Endothelial cell of umbilical vein (primary cell): Measurements from ENCODE around the gene ZNF101. TPM values are rescaled to one million over a fixed set of nuclear protein-coding genes. Genes with fewer than 3 reads are reported as not detected.

ENCODE experiments used
- BruUV-seq: library from RNA; stranded (reverse); fragments of 400-500 nt; replicated peaks from 2 replicates; lab custom pipeline; 2021; lab: Mats Ljungman, UMichigan
- CTCF ChIA-PET: fragments of 300-600, 350-600 bp; sonication (Branson Sonifier 250); formaldehyde crosslinking; loops from one replicate; lab custom pipeline; 2021; ENCODE audit warnings: antibody characterized with exemption, inconsistent platforms; lab: Charles Lee
- POLR2A ChIA-PET: fragments of 300-600, 350-600 bp; sonication (Branson Sonifier 250); formaldehyde crosslinking; loops from one replicate; lab custom pipeline; 2021; ENCODE audit warnings: antibody characterized with exemption, inconsistent platforms; lab: Charles Lee
- DNase-seq: peaks from one replicate; pipeline ENCODE4 v3.0.0-alpha.2; 2011; ENCODE audit warnings: low read depth, low spot score
- FAIRE-seq: peaks from 2 replicates; lab custom pipeline; 2011; peaks lifted over from hg19 to GRCh38; lab: Jason Lieb, UNC
- H2AFZ ChIP-seq: 2 replicates; pipeline ENCODE4 v1.6.0; 2012; ENCODE audit warnings: low read depth, low read length, control low read depth, inconsistent platforms
- H3K27ac ChIP-seq: 2 replicates; pipeline ENCODE4 v1.5.1; 2011; ENCODE audit warnings: low read depth, mild to moderate bottlenecking, control low read depth, low read length, moderate library complexity; ENCODE audit not compliant: insufficient read depth
- H3K27me3 ChIP-seq, 2 experiments: 2 replicates each; pipeline versions ENCODE4 v1.6.0 to v1.6.1; 2011; ENCODE audit warnings: low read length in 2 of 2, mixed read lengths in 1 of 2; ENCODE audit not compliant: control insufficient read depth in 2 of 2, insufficient read depth in 2 of 2
- H3K36me3 ChIP-seq, 2 experiments: 2 replicates in 1 of 2; 3 replicates in 1 of 2; pipeline ENCODE4 v1.5.1; 2011; ENCODE audit warnings: low read length in 2 of 2, mild to moderate bottlenecking in 1 of 2, moderate library complexity in 1 of 2; ENCODE audit not compliant: control insufficient read depth in 2 of 2, insufficient read depth in 2 of 2; ENCODE audit errors: extremely low read depth in 1 of 2
- H3K4me1 ChIP-seq: 3 replicates; pipeline ENCODE4 v1.5.1; 2011; ENCODE audit warnings: mild to moderate bottlenecking, low read length; ENCODE audit not compliant: control insufficient read depth, insufficient read depth; ENCODE audit errors: extremely low read depth
- H3K4me2 ChIP-seq: 2 replicates; pipeline ENCODE4 v1.6.1; 2011; ENCODE audit warnings: low read length, control low read depth, mixed read lengths; ENCODE audit not compliant: insufficient read depth
- H3K4me3 ChIP-seq, 3 experiments: fragments of 200-600 bp in 1 of 3; sonication (generic), shearing (Covaris generic) in 1 of 3; replicated peaks in 1 of 3; 2 replicates each; pipeline ENCODE4 v1.5.1; 2011 to 2016; ENCODE audit warnings: control low read depth in 3 of 3, low read length in 3 of 3, mild to moderate bottlenecking in 2 of 3, inconsistent platforms in 1 of 3, low read depth in 1 of 3, moderate library complexity in 1 of 3; ENCODE audit not compliant: insufficient read depth in 1 of 3
- H3K79me2 ChIP-seq: 2 replicates; pipeline ENCODE4 v1.6.0; 2012; ENCODE audit warnings: low read length, inconsistent platforms; ENCODE audit not compliant: control insufficient read depth, insufficient read depth
- H3K9ac ChIP-seq: replicated peaks from 2 replicates; pipeline ENCODE3; 2011; ENCODE audit warnings: low read length, control low read depth; ENCODE audit not compliant: insufficient read depth; ENCODE audit errors: extremely low read depth
- H3K9me1 ChIP-seq: replicated peaks from 3 replicates; pipeline ENCODE4 v1.6.0; 2011; ENCODE audit warnings: mild to moderate bottlenecking, low read length; ENCODE audit not compliant: control insufficient read depth, insufficient read depth; ENCODE audit errors: extremely low read depth
- H3K9me3 ChIP-seq: replicated peaks from 2 replicates; pipeline ENCODE4 v1.5.1; 2012; ENCODE audit warnings: low read length, inconsistent platforms; ENCODE audit not compliant: control insufficient read depth, insufficient read depth
- H4K20me1 ChIP-seq: replicated peaks from 2 replicates; pipeline ENCODE3; 2011; ENCODE audit warnings: mild to moderate bottlenecking, low read length; ENCODE audit not compliant: control insufficient read depth, insufficient read depth; ENCODE audit errors: extremely low read depth
- EZH2 ChIP-seq: IDR thresholded peaks from 2 replicates; pipeline ENCODE4 v1.6.1; 2012; ENCODE audit warnings: borderline replicate concordance, low read depth, mild to moderate bottlenecking, moderate library complexity, low read length, inconsistent platforms; ENCODE audit not compliant: severe bottlenecking
- FOS ChIP-seq: IDR thresholded peaks from 2 replicates; pipeline ENCODE4 v1.6.1; 2011; ENCODE audit warnings: mild to moderate bottlenecking, low read length, moderate library complexity, borderline replicate concordance; ENCODE audit not compliant: insufficient read depth
- GATA2 ChIP-seq: IDR thresholded peaks from 2 replicates; pipeline ENCODE4 v1.7.0; 2011; ENCODE audit warnings: low read depth, mild to moderate bottlenecking, moderate library complexity, mixed read lengths, low read length; ENCODE audit not compliant: insufficient read length, insufficient read depth
- JUN ChIP-seq: IDR thresholded peaks from 2 replicates; pipeline ENCODE4 v1.6.1; 2011; ENCODE audit warnings: borderline replicate concordance, low read depth; ENCODE audit not compliant: insufficient read length, insufficient read depth
- MAX ChIP-seq: IDR thresholded peaks from 2 replicates; pipeline ENCODE4 v1.6.1; 2011; ENCODE audit not compliant: insufficient read depth, insufficient read length
- MYC ChIP-seq: IDR thresholded peaks from one replicate; pipeline ENCODE4 v1.6.1; 2011; ENCODE audit warnings: mild to moderate bottlenecking, low read depth, low read length
- POLR2A ChIP-seq: IDR thresholded peaks from 2 replicates; pipeline ENCODE4 v1.6.1; 2012; ENCODE audit warnings: low read depth, mild to moderate bottlenecking, control low read depth, low read length
- POLR2AphosphoS5 ChIP-seq: IDR thresholded peaks from 2 replicates; pipeline ENCODE4 v1.6.1; 2012; ENCODE audit warnings: low read depth, mild to moderate bottlenecking, control low read depth, low read length, moderate library complexity; ENCODE audit not compliant: insufficient read depth
- dilution Hi-C: fragments of 300-500 bp; cut with MboI; formaldehyde crosslinking; loops from one replicate; pipeline ENCODE4 v1.15.0; 2019; ENCODE audit warnings: low sequenced_read_pairs; ENCODE audit not compliant: extremely low pct_ligation_motif_present
- intact Hi-C: fragments of 100-400 bp; cut with micrococcal nuclease; formaldehyde crosslinking; loops from one replicate; pipeline ENCODE4 v1.10.0; 2022
- polyA plus RNA-seq, 4 experiments: library from polyadenylated mRNA; depleted of rRNA in 3 of 4; stranded (reverse) in 3 of 4; unstranded in 1 of 4; fragments of >200 nt; gene quantifications; 2 replicates each; pipeline versions ENCODE4 v1.2.1 to v1.2.3, GENCODE V29; 2011 to 2012; ENCODE audit warnings: missing spikeins in 1 of 4
- total RNA-seq: library from RNA; stranded (reverse); gene quantifications from 2 replicates; pipeline ENCODE4 v1.2.3, GENCODE V29; 2021
- TF ChIP-seq, protein P1 (sequence below), 2 donors: IDR thresholded peaks; 1 replicate in 1 of 2; 2 replicates in 1 of 2; pipeline ENCODE4 v1.5.1; 2011; ENCODE audit warnings: low read length in 2 of 2, mild to moderate bottlenecking in 2 of 2, moderate library complexity in 2 of 2, control low read depth in 1 of 2, inconsistent platforms in 1 of 2, low read depth in 1 of 2; ENCODE audit not compliant: insufficient read depth in 1 of 2; ENCODE audit errors: extremely low read depth in 1 of 2

Gene ZNF101
- total and polyA plus RNA-seq, 2 donors (not counting 3 experiments of a cell fraction or from before 2014, with no cell fraction given): 2.8 to 12.8 TPM

DNA sequence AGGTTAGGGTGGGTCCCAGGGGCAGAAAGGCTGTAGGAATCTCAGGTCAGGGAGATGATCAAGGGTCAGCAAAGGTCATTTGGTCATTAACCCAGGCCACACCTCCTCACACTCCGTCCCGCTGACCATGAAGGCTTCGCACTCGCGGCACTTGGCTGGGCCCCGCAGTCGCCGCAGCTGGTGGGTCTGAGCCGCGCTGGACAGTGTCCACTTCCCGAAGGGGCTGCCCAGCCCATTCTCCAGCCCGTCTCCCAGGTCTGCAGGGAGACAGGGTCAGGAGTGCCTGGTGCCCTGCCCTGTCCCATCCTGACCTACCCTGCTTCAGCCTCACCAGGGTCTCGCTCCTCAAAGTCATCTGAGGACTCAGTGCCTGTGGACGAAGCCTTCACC is 33.3 kb upstream of the ZNF101 start:
- intact Hi-C loops: no loop called here
- DNase-seq (no peak), FAIRE-seq (no peak)
- Histone ChIP-seq H3K36me3 (peaks cover 3 to 20% of the 10 kb centered on the region in 2 experiments), H3K9me3 (no peaks in the 10 kb centered on the region), H3K4me3 (no peak overlapping the region), H3K9me1 (no peaks in the 10 kb centered on the region), H3K4me1 (no peaks in the 10 kb centered on the region), H3K4me2 (no peak overlapping the region), H2AFZ (no peak overlapping the region), H3K79me2 (no peaks in the 10 kb centered on the region), H3K27me3 (no peaks in the 10 kb centered on the region), H3K9ac (no peak overlapping the region), H4K20me1 (no peaks in the 10 kb centered on the region), H3K27ac (no peak overlapping the region)
- no TSS peak for BruUV-seq
- TF ChIP-seq JUN: no peak
- no peak for TF ChIP-seq POLR2AphosphoS5
- TF ChIP-seq MYC: no peak
- TF ChIP-seq GATA2: no peak
- TF ChIP-seq MAX: no peak
- POLR2A ChIA-PET: no interaction called here
- dilution Hi-C loops: no loop called here
- CTCF ChIA-PET: interaction anchor here (1.4 kb wide), 1 partner anchor 15 kb away, joined by 4 read pairs; no protein-coding TSS in a partner anchor

- dilution Hi-C loops: no loop called here
- Histone ChIP-seq H2AFZ (no peak overlapping the region), H4K20me1 (no peaks in the 10 kb centered on the region), H3K27ac (no peak overlapping the region), H3K4me1 (no peaks in the 10 kb centered on the region), H3K4me2 (no peak overlapping the region), H3K27me3 (no peaks in the 10 kb centered on the region), H3K9ac (no peak overlapping the region), H3K9me1 (no peaks in the 10 kb centered on the region), H3K4me3 (no peak overlapping the region), H3K9me3 (no peaks in the 10 kb centered on the region), H3K79me2 (no peaks in the 10 kb centered on the region), H3K36me3 (peaks cover 3 to 21% of the 10 kb centered on the region in 2 experiments)
- intact Hi-C loops: no loop called here
- no peak for FAIRE-seq
- ChIA-PET CTCF (no interaction called here), POLR2A (no interaction called here)
- DNase-seq: no peak
- no TSS peak for BruUV-seq
- TF ChIP-seq EZH2 (no peak), MAX (no peak), MYC (no peak), JUN (no peak), FOS (no peak), POLR2AphosphoS5 (no peak), POLR2A (no peak), GATA2 (no peak)
- TF ChIP-seq, protein P1, sequence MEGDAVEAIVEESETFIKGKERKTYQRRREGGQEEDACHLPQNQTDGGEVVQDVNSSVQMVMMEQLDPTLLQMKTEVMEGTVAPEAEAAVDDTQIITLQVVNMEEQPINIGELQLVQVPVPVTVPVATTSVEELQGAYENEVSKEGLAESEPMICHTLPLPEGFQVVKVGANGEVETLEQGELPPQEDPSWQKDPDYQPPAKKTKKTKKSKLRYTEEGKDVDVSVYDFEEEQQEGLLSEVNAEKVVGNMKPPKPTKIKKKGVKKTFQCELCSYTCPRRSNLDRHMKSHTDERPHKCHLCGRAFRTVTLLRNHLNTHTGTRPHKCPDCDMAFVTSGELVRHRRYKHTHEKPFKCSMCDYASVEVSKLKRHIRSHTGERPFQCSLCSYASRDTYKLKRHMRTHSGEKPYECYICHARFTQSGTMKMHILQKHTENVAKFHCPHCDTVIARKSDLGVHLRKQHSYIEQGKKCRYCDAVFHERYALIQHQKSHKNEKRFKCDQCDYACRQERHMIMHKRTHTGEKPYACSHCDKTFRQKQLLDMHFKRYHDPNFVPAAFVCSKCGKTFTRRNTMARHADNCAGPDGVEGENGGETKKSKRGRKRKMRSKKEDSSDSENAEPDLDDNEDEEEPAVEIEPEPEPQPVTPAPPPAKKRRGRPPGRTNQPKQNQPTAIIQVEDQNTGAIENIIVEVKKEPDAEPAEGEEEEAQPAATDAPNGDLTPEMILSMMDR (IDR thresholded peaks at IDR 0.05; ENCODE audit: extremely low read depth in 1 of 2, insufficient read depth in 1 of 2, low read depth in 1 of 2, low read length in 2 of 2): no peak
These were observed 32.0 kb upstream of the ZNF101 start for GRCh38 chr19:19636573-19637185.
